Ishikawa (cell line): Measurements from ENCODE around the gene GRAMD1B.

Source experiments
- CEBPB ChIP-seq: IDR thresholded peaks from 2 replicates; pipeline ENCODE4 v1.6.1; 2012
- EGR1 ChIP-seq: IDR thresholded peaks from 2 replicates; pipeline ENCODE4 v1.6.1; 2012
- EP300 ChIP-seq: IDR thresholded peaks from 2 replicates; pipeline ENCODE4 v1.6.1; 2012; ENCODE audit warnings: borderline replicate concordance
- FOXM1 ChIP-seq: IDR thresholded peaks from 2 replicates; pipeline ENCODE4 v1.6.1; 2012; ENCODE audit warnings: low read depth, borderline replicate concordance
- MAX ChIP-seq: IDR thresholded peaks from 2 replicates; pipeline ENCODE4 v1.6.1; 2012
- NFIC ChIP-seq: IDR thresholded peaks from 2 replicates; pipeline ENCODE4 v1.6.1; 2012
- RAD21 ChIP-seq: IDR thresholded peaks from 2 replicates; pipeline ENCODE4 v1.6.1; 2012; ENCODE audit warnings: low read depth
- TAF1 ChIP-seq: IDR thresholded peaks from 2 replicates; pipeline ENCODE4 v1.6.1; 2012; ENCODE audit warnings: low read depth, mild to moderate bottlenecking
- TCF12 ChIP-seq: IDR thresholded peaks from 2 replicates; pipeline ENCODE4 v1.6.1; 2012; ENCODE audit warnings: low read depth
- TEAD4 ChIP-seq: IDR thresholded peaks from 2 replicates; pipeline ENCODE4 v1.6.1; 2012
- USF1 ChIP-seq: IDR thresholded peaks from 2 replicates; pipeline ENCODE4 v1.6.1; 2012
- YY1 ChIP-seq: IDR thresholded peaks from 2 replicates; pipeline ENCODE4 v1.6.1; 2012; ENCODE audit warnings: low read depth
- ZBTB7A ChIP-seq: IDR thresholded peaks from 2 replicates; pipeline ENCODE4 v1.6.1; 2012; ENCODE audit warnings: low read depth
- TF ChIP-seq, protein P1 (sequence below): IDR thresholded peaks from 2 replicates; pipeline ENCODE4 v1.6.1; 2012; ENCODE audit warnings: low read depth, mild to moderate bottlenecking

GRCh38 chr11:123429336-123429735, 733 bp upstream of the GRAMD1B start:
- TF ChIP-seq MAX (no peak), ZBTB7A (no peak), RAD21 (no peak), EP300 (no peak), TEAD4 (no peak), NFIC (no peak), TCF12 (no peak), TAF1 (no peak), FOXM1 (no peak), CEBPB (no peak), USF1 (no peak), EGR1 (no peak), YY1 (no peak)
- TF ChIP-seq, protein P1, sequence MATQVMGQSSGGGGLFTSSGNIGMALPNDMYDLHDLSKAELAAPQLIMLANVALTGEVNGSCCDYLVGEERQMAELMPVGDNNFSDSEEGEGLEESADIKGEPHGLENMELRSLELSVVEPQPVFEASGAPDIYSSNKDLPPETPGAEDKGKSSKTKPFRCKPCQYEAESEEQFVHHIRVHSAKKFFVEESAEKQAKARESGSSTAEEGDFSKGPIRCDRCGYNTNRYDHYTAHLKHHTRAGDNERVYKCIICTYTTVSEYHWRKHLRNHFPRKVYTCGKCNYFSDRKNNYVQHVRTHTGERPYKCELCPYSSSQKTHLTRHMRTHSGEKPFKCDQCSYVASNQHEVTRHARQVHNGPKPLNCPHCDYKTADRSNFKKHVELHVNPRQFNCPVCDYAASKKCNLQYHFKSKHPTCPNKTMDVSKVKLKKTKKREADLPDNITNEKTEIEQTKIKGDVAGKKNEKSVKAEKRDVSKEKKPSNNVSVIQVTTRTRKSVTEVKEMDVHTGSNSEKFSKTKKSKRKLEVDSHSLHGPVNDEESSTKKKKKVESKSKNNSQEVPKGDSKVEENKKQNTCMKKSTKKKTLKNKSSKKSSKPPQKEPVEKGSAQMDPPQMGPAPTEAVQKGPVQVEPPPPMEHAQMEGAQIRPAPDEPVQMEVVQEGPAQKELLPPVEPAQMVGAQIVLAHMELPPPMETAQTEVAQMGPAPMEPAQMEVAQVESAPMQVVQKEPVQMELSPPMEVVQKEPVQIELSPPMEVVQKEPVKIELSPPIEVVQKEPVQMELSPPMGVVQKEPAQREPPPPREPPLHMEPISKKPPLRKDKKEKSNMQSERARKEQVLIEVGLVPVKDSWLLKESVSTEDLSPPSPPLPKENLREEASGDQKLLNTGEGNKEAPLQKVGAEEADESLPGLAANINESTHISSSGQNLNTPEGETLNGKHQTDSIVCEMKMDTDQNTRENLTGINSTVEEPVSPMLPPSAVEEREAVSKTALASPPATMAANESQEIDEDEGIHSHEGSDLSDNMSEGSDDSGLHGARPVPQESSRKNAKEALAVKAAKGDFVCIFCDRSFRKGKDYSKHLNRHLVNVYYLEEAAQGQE = no peak
